SK-N-SH treated with all-trans-retinoic acid at 6 μM for 48 hours (cell line): ENCODE measurements around the gene UNG.

Source experiments
- ARNTL ChIP-seq: fragments of 450-650 bp; formaldehyde crosslinking; IDR thresholded peaks from 2 replicates; pipeline ENCODE4 v1.5.0; 2020; ENCODE audit warnings: low read depth, mild to moderate bottlenecking, moderate library complexity, borderline replicate concordance
- BACH2 ChIP-seq: fragments of 250-450 bp; sonication (Bioruptor Pico); IDR thresholded peaks from 2 replicates; pipeline ENCODE4 v1.9.0; 2021; ENCODE audit warnings: mild to moderate bottlenecking, borderline replicate concordance
- CREB5 ChIP-seq: fragments of 250-450 bp; sonication (Bioruptor Pico); IDR thresholded peaks from 2 replicates; pipeline ENCODE4 v1.5.1; 2020; ENCODE audit warnings: low read depth, mild to moderate bottlenecking, moderate library complexity
- CSDC2 ChIP-seq: fragments of 250-450 bp; sonication (Bioruptor Pico); IDR thresholded peaks from 2 replicates; pipeline ENCODE4 v1.5.0; 2020; ENCODE audit warnings: mild to moderate bottlenecking, moderate library complexity
- ESRRG ChIP-seq: fragments of 250-450 bp; sonication (Bioruptor Pico); IDR thresholded peaks from 2 replicates; pipeline ENCODE4 v1.6.1; 2021; ENCODE audit warnings: mild to moderate bottlenecking
- ISL1 ChIP-seq: fragments of 250-450 bp; sonication (Bioruptor Pico); IDR thresholded peaks from 2 replicates; pipeline ENCODE4 v2.1.2; 2022; ENCODE audit warnings: mild to moderate bottlenecking, moderate library complexity
- OSR1 ChIP-seq: fragments of 250-450 bp; sonication (Bioruptor Pico); IDR thresholded peaks from 2 replicates; pipeline ENCODE4 v1.8.0; 2022; ENCODE audit warnings: moderate library complexity, mild to moderate bottlenecking, inconsistent platforms
- PATZ1 ChIP-seq: fragments of 250-450 bp; sonication (Bioruptor Pico); IDR thresholded peaks from 2 replicates; pipeline ENCODE4 v1.8.0; 2020; ENCODE audit warnings: mild to moderate bottlenecking, moderate library complexity, borderline replicate concordance
- POU6F1 ChIP-seq: fragments of 250-450 bp; sonication (Bioruptor Pico); IDR thresholded peaks from 2 replicates; pipeline ENCODE4 v1.8.0; 2021; ENCODE audit warnings: low read depth, mild to moderate bottlenecking, moderate library complexity, borderline replicate concordance
- PPARA ChIP-seq: fragments of 250-450 bp; sonication (Bioruptor Pico); IDR thresholded peaks from 2 replicates; pipeline ENCODE4 v1.5.0; 2020; ENCODE audit warnings: mild to moderate bottlenecking, borderline replicate concordance
- ZC3H10 ChIP-seq: fragments of 250-450 bp; sonication (Bioruptor Pico); IDR thresholded peaks from 2 replicates; pipeline ENCODE4 v1.5.1; 2021; ENCODE audit warnings: mild to moderate bottlenecking, moderate library complexity
- ZNF565 ChIP-seq: fragments of 450-650 bp; formaldehyde crosslinking; conservative IDR thresholded peaks from 2 replicates; pipeline ENCODE4 v1.5.0; 2020; ENCODE audit warnings: low read depth, mild to moderate bottlenecking, moderate library complexity
- ZNF70 ChIP-seq: fragments of 450-650 bp; formaldehyde crosslinking; IDR thresholded peaks from 2 replicates; pipeline ENCODE4 v1.5.0; 2020; ENCODE audit warnings: mild to moderate bottlenecking, moderate library complexity
- ZNF8 ChIP-seq: fragments of 450-650 bp; formaldehyde crosslinking; IDR thresholded peaks from 2 replicates; pipeline ENCODE4 v1.5.0; 2020; ENCODE audit warnings: mild to moderate bottlenecking, moderate library complexity

GRCh38 chr12:109140560-109140959 is 43.2 kb downstream of the UNG start:
- no peak for TF ChIP-seq PPARA (CRISPR knock-in tag)
- TF ChIP-seq CSDC2: no peak
- TF ChIP-seq ZNF565 (CRISPR knock-in tag): no peak
- TF ChIP-seq CREB5 (CRISPR knock-in tag): no peak
- no peak for TF ChIP-seq ISL1 (CRISPR knock-in tag)
- no peak for TF ChIP-seq ZNF8
- TF ChIP-seq ZNF70 (CRISPR knock-in tag): no peak
- no peak for TF ChIP-seq OSR1 (CRISPR knock-in tag)
- TF ChIP-seq PATZ1 (CRISPR knock-in tag): no peak
- TF ChIP-seq ESRRG (CRISPR knock-in tag): no peak
- no peak for TF ChIP-seq ARNTL (CRISPR knock-in tag)
- no peak for TF ChIP-seq ZC3H10
- TF ChIP-seq POU6F1: no peak
- no peak for TF ChIP-seq BACH2 (CRISPR knock-in tag)
